Pons (tissue), 1 donor: ENCODE measurements around the gene UTP14C.
"Not testable (repeated sequence)": the region's sequence is repeated elsewhere in the genome, so short reads cannot be mapped to it uniquely, and the experiment has no call there.

ENCODE experiments used
- DNase-seq: peaks from one replicate; pipeline ENCODE4 v3.0.0-alpha.2; 2016; ENCODE audit warnings: low spot score

UTP14C gene

DNA sequence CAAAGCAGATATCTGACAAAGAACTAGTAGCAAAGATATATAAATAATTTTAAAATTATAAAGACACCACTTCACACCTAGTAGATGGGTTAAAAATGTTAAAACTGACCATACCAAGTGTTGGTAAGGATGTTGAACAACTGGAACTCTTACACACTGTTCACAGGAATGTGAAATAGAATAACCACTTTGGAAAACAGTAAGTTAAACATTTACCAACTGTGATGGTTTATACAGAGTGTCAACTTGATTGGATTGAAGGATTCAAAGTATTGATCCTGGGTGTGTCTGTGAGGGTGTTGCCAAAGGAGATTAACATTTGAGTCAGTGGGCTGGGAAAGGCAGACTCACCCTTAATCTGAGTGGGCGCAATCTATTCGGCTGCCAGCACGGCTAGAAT lies 19.2 kb downstream of the UTP14C start:
- no peak for DNase-seq

DNA sequence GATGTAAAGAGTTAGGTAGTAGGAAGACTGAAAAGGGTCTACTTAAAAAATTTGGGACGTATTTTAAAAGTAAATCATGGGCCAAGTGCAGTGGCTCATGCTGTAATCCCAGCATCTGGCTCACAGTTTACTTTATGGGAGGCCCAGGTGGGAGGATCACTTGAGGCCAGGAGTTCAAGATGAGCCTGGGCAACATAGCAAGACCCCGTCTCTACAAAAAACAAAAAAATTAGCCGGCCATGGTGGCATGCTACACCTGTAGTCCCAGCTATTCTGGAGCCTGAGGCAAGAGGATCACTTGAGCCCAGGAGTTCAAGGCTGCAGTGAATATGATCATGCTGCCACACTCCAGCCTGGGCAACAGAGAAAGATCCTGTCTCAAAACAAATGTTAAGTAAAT lies 23.0 kb downstream of the UTP14C start:
- DNase-seq, result no peak

DNA sequence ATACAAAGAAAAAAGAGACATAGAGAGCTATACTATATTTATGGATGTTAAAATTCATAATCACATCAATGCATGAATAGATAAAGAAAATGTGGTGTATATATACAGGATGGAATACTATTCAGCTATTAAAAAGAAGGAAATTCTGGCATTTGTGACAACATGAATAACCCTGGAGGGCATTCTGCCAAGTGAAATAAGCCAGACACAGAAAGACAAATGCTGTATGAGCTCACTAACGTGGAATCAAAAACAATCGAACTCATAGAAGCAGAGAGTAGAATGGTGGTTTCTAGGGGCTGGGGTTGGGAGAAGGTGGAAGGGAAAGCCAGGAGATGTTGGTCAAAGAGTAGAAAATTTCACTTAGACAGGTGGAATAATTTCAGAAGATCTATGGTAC lies 24.0 kb downstream of the UTP14C start:
- no peak for DNase-seq

DNA sequence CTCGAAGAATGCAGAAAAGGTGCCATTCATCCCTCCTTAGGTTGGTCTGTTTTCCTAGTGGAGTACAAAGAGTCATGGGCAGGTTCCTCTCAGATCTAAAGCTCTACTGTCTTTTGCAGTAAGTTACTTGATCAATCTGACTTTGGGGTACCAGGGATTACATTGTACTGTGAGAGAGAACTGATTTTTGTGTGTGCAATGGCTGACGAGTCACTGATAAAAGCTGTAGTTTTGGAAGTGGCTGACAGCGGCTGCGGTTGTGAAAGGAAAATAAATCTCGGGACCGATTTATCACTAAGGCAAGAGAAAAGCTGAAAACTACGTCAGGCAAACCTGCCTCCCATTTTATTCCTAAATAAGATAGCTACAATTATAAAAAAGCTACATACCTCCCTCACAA lies 26.9 kb downstream of the UTP14C start:
- DNase-seq, result no peak

DNA sequence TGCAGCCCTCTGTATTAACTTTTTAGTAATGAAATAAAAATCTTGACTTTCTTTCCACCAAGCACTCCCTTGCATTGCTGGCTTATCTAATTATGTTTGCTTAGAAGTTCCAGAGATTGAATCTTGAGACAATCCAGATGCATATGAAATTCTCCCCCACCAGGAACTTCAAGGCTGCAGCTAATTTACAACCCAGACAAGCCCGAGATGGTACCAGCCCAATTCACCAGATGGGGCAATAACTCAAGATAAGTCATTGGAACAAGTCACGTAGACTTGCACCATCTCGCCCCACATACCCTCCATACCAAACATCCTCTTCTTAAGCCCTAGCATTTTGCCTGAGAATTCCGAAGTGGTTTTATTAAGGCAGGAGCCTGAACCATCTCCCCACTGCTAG lies 29.0 kb downstream of the UTP14C start:
- no peak for DNase-seq

DNA sequence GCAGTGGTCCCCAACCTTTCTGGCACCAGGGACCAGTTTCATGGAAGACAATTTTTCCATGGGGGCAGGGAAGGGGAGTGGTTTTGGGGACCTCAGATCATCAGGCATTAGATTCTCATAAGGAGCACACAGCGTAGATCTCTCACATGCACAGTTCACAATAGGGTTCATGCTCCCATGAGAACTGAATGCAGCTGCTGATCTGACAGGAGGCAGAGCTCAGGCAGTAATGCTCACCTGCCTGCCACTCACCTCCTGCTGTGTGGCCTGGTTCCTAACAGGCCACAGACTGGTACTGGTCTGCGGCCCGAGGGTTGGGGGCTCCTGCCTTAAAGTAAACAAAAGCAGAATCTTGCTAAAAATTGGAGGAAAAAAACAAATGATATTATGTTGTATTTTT lies 36.6 kb downstream of the UTP14C start:
- not testable (repeated sequence) for DNase-seq

DNA sequence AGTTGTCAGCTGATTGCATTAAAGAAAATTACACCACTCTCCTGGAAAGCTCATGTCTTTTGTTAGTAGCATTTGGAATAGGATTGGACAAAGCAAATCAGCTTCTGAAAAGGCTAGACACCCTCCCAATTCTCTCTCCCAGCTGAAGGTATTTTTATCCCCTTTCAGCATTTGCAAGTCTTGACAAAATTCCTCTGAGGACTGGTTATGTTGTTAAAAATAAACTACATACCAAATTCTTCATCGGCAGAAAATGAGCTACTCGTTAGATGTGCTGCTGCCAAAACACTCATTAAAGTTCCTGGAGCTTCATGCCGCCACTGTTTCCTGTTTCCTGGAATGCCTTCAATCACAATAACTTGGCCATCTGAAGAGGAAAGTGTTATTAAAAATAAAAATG lies 37.1 kb downstream of the UTP14C start:
- no peak for DNase-seq

DNA sequence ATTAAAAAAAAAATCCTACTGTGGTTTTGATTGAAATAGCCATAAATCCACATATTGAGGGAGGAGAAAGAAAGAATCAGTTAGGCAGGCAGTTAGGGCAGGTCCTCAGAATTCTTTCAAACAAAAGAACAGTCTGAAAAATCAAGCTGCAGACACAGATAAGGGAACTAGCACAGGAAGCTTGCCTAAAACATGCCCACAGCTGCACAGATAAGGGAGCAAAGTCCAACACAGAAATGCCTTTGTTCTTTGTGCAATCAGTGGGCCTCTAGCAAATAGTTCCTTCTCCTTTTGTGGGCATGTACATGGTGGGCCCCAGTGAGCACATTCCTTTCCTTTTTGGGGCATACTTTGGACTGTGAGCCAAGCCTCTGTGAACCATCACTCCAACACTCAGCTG lies 42.7 kb downstream of the UTP14C start:
- DNase-seq, result no peak

DNA sequence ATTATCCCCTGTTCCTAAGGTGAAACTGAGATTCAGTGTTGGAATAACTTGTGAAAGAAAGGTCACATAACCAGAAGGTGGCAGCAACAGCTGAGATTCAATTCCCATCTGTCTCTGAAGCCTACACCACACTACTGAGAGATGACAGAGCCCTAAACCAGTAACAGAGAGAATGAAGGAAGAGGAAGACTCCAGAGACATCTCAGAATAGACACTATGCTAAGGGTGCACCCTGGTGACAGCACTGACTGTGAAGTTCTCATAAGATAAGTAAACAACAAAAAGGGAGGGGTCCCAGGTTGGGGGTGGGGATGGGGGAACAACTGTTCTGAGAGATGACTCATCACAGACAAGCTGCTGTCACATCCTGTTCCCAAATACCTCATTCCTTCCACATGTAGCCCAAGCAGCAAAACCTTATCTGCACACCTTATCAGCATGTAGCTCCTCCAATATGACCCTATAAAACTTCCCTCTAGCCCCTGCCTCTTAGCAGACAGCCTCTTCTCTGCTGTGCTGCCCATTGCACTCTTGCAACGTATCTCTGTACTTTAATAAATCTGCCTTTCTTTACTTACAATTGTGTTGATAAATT lies 46.5 kb downstream of the UTP14C start:
- no peak for DNase-seq
